GM21723 (cell line): ENCODE data around the gene MCC.

Experiments used
- ATAC-seq: cut with Tn5 transposase; IDR thresholded peaks from one replicate; pipeline ENCODE4 v1.9.1; 2021; ENCODE audit warnings: mild to moderate bottlenecking, moderate library complexity; ENCODE audit not compliant: unreplicated experiment

The MCC gene

GRCh38 chr5:113063927-113064326, 424.3 kb downstream of the MCC start:
- no peak for ATAC-seq

GRCh38 chr5:113062869-113063508, 425.3 kb downstream of the MCC start:
- no peak for ATAC-seq

- no peak for ATAC-seq
These were observed 426.1 kb downstream of the MCC start for GRCh38 chr5:113061846-113062780.

GRCh38 chr5:113060408-113061025, 427.7 kb downstream of the MCC start:
- no peak for ATAC-seq

GRCh38 chr5:113059232-113060040, 428.8 kb downstream of the MCC start:
- no peak for ATAC-seq

GRCh38 chr5:113058706-113059226, 429.5 kb downstream of the MCC start:
- no peak for ATAC-seq

- no peak for ATAC-seq
These were observed 430.0 kb downstream of the MCC start for GRCh38 chr5:113058269-113058668.

GRCh38 chr5:113057557-113057984, 430.7 kb downstream of the MCC start:
- ATAC-seq, result no peak

- no peak for ATAC-seq
These were observed 431.3 kb downstream of the MCC start for GRCh38 chr5:113056988-113057387.

GRCh38 chr5:113054899-113055298, 433.4 kb downstream of the MCC start:
- no peak for ATAC-seq

GRCh38 chr5:113053511-113053995, 434.7 kb downstream of the MCC start:
- no peak for ATAC-seq

GRCh38 chr5:113052041-113052795, 436.0 kb downstream of the MCC start:
- ATAC-seq, result no peak

GRCh38 chr5:113050721-113051382, 437.4 kb downstream of the MCC start:
- no peak for ATAC-seq

GRCh38 chr5:113048931-113049330, 439.3 kb downstream of the MCC start:
- no peak for ATAC-seq

GRCh38 chr5:113047733-113048652, 440.3 kb downstream of the MCC start:
- peak; percentile 87 for ATAC-seq

GRCh38 chr5:113047234-113047633, 441.0 kb downstream of the MCC start:
- no peak for ATAC-seq

- ATAC-seq, result no peak
These were observed 443.3 kb downstream of the MCC start for GRCh38 chr5:113044776-113045465.
